Mesenteric fat pad (tissue), 1 donor: Measurements from ENCODE around the gene G6PD. TPM values are rescaled to one million over a fixed set of nuclear protein-coding genes. Genes with fewer than 3 reads are reported as not detected.

ENCODE experiments used
- DNase-seq: peaks from one replicate; pipeline ENCODE4 v3.0.0-alpha.2; 2020; ENCODE audit warnings: low spot score
- total RNA-seq: library from RNA; stranded (reverse); fragmentation: NEBNext Ultra II Directional; extraction: Animal tissue kit (Norgen Biotek cat#: 25700); gene quantifications from one replicate; pipeline ENCODE4 v1.2.1, GENCODE V29; 2021
- donor health status: DM: yes; HTN: yes; CAD: no.

G6PD gene
- total RNA-seq, 1 donor from 2014 or later, result 110 TPM

- DNase-seq, result no peak
These were observed 58.1 kb downstream of the G6PD start for GRCh38 chrX:154488336-154489075.

GRCh38 chrX:154487518-154488290 lies 58.9 kb downstream of the G6PD start:
- peak; percentile 88 for DNase-seq

GRCh38 chrX:154486396-154487207 lies 60.0 kb downstream of the G6PD start, which contains the start of gene UBL4A:
Gene UBL4A (minus strand): TSS chrX:154486615. CDS start chrX:154486584, 31 bp downstream.
- peak; percentile 89 for DNase-seq

GRCh38 chrX:154486052-154486395 lies 60.6 kb downstream of the G6PD start:
- no peak for DNase-seq

- no peak for DNase-seq
These were observed 61.2 kb downstream of the G6PD start for GRCh38 chrX:154485150-154486051.

GRCh38 chrX:154484255-154485149 lies 62.1 kb downstream of the G6PD start:
- no peak for DNase-seq

- DNase-seq, result no peak
These were observed 63.3 kb downstream of the G6PD start for GRCh38 chrX:154483325-154483724.

- no peak for DNase-seq
These were observed 63.9 kb downstream of the G6PD start for GRCh38 chrX:154482786-154483185.

- no peak for DNase-seq
These were observed 64.6 kb downstream of the G6PD start for GRCh38 chrX:154481911-154482601.

Other genes with a start within 250 kb of the G6PD start
- 1,133 TPM for gene FLNA, start 172.2 kb downstream of the G6PD start, total RNA-seq
- 57.4 TPM for gene EMD, start 167.6 kb downstream of the G6PD start, total RNA-seq
- gene RPL10, start 148.5 kb downstream of the G6PD start, total RNA-seq, result 2,424 TPM
- gene DNASE1L1, start 137.6 kb downstream of the G6PD start, total RNA-seq, result 18.9 TPM
- gene TAFAZZIN, start 135.3 kb downstream of the G6PD start, total RNA-seq, result 32.4 TPM
- 72.5 TPM for gene ATP6AP1, start 118.2 kb downstream of the G6PD start, total RNA-seq
- 82.6 TPM for gene GDI1, start 109.7 kb downstream of the G6PD start, total RNA-seq
- 88.3 TPM for gene FAM50A, start 102.7 kb downstream of the G6PD start, total RNA-seq
- 57.2 TPM for gene PLXNA3, start 88.6 kb downstream of the G6PD start, total RNA-seq
- 13.6 TPM for gene LAGE3, start 67.6 kb downstream of the G6PD start, total RNA-seq
- 29.1 TPM for gene UBL4A, start 60.2 kb downstream of the G6PD start, total RNA-seq
- gene SLC10A3, start 56.2 kb downstream of the G6PD start, total RNA-seq, result 30.4 TPM
- 36.5 TPM for gene FAM3A, start 30.6 kb downstream of the G6PD start, total RNA-seq
- 29.8 TPM for gene IKBKG, start 774 bp upstream of the G6PD start, total RNA-seq
- not detected for gene CTAG1A, start 38.3 kb upstream of the G6PD start, total RNA-seq
- not detected for gene CTAG1B, start 72.4 kb upstream of the G6PD start, total RNA-seq
- gene CTAG2, start 106.7 kb upstream of the G6PD start, total RNA-seq, result not detected
- gene GAB3, start 204.2 kb upstream of the G6PD start, total RNA-seq, result 13.7 TPM
- gene DKC1, start 216.0 kb upstream of the G6PD start, total RNA-seq, result 46.8 TPM